Inflammatory macrophage treated with lipopolysaccharide for 1 hour (primary cell): ENCODE results near the gene EPB41L5.
"Not testable (repeated sequence)": the region's sequence is repeated elsewhere in the genome, so short reads cannot be mapped to it uniquely, and the experiment has no call there.

Experiments
- DNase-seq, 2 donors: peaks; one replicate each; pipeline ENCODE4 v3.0.0-alpha.2; 2020 to 2022

EPB41L5 gene

DNA sequence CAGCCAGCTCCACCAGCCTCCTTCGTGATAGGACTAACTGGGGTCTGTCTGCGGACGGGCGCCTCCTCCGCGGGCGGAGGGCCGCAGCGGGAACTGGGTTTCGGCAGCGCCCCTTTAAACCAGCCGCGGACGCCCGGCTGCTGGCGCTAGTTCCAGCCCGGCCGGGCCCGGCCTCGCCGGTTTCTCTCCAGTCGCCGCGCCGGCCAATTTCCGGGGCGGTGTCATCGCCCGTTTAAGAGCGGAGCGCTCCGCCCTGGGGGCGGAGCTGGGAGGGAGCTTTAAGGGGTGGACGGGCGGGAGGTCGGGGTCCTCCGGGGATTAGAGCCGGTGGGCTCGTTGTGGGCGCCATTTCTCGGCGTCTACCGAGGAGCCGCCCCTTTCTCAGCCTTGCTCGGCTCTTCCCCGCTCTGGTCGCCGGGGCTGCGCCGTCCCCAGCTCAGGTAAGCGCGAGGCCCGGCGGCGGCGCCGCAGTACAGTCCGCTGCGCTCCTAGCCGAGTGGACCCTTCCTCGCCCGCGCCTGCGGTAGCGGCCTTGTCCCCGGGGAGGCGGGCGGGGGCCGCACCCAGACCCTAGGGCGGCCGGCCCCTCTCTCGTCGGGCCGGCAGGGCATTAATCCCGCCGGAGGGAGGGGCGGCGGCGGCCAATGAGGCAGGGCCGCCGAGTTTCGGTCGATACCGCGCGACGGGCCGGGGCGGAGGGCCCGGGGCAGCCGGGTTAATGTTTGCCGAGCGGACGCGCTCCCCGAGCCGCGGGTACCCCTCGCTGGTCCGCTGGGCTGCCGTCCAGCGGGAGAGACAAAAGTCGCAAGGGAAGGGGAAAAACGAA lies at the start of gene EPB41L5:
Gene EPB41L5, plus strand, starts transcription at position 307 of the 826 bp plus-strand sequence. CDS start 6,008 bp downstream, outside the sequence.
- DNase-seq, result peak; percentile 75 to 84

DNA sequence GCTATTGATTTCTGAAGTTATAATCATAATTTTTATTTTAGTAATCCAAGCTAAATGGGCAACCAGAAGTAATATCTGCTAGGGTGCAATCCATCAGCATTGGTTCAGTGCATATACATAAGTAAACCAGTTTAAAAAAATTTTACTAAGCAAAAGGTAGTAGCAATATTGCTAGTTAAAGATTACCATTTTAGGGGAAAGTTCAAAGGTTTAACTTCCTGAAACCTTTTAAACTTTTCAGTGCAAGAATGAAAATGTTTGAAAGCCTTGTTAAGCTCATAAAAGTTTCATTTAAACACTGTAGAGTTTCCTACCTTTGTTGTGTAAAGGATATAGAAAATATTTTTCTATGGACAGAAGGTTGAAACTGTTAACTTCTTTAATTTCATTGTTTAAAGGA lies 31.0 kb upstream of the EPB41L5 start:
- no peak for DNase-seq

DNA sequence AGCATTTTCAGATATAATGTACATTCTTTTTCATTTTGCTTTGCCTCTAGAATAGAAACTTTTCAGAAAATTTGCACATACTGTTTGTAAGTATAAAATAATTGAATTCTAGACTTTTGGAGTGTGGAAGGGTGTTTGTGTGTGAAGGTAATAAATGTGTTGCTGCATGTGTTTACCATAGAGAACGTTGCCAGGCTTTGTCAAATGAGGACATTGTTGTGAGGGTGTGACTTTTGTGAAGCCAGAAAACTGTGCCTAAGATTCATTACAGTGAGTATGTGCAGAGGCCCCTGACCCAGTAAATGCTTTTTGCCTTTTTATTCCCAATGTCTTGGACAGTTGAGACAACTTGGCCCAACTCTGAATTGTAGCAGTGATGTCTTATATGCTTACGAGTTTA lies 30.4 kb upstream of the EPB41L5 start:
- DNase-seq, result no peak

DNA sequence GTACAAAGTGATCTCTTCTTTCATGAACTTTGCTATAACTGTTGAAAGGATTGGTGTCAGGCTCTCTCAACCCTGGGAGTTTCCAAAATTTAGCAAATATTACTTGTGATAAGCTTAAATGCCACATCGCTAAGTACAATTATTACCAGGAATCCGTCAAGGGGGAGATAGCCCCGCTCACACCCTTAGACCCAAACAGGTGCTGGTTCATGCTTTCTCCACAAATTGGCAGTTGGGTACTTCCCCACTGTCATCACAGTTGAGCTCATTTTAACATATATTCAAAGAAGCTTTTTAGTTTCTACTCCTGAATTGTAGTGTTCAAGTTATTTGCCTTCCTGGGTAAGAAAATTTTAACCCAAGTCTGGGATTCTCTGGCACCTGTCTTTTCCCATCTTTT lies 29.8 kb upstream of the EPB41L5 start:
- DNase-seq, result no peak

DNA sequence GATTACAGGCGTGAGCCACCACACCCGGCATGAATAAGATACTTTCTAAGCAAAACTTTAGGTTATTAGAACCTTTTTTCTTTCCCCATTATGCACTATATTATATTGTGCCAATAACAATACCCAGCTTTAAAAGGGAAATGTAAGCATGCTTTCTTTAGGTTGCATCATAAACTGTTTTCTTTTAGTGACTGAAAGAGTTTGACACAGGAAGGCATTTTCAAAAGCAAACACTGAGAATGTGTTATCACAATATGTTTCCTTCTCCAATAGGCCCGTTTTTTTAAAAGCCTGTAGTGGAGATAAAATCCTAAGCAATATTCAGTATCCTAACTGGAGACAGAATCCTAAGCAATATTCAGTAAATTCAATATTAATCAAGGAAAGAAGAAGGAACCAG lies 16.7 kb upstream of the EPB41L5 start:
- no peak for DNase-seq

DNA sequence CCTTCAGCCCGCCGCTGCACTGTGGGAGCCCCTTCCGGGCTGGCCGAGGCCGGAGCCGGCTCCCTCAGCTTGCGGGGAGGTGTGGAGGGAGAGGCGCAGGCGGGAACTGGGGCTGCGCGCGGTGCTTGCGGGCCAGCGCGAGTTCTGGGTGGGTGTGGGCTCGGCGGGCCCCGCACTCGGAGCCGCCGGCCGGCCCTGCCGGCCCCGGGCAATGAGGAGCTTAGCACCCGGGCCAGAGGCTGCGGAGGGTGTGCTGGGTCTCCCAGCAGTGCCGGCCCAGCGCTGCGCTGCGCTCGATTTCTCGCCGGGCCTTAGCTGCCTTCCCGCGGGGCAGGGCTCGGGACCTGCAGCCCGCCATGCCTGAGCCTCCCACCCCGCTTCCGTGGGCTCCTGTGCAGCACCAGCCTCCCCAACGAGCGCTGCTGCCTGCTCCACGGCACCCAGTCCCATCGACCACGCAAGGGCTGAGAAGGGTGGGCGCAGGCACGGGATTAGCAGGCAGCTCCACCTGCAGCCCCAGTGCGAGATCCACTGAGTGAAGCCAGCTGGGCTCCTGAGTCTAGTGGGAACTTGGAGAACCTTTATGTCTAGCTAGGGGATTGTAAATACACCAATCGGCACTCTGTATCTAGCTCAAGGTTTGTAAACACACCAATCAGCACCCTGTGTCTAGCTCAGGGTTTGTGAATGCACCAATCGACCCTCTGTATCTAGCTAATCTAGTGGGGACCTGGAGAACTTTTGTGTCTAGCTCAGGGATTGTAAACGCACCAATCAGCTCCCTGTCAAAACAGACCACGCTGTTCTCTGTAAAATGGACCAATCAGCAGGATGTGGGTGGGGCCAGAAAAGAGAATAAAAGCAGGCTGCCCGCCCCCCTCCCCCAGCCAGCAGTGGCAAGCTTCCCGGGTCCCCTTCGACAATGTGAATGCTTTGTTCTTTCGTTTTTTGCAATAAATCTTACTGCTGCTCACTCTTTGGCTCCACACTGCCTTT lies 15.7 kb upstream of the EPB41L5 start:
- not testable (repeated sequence) for DNase-seq

DNA sequence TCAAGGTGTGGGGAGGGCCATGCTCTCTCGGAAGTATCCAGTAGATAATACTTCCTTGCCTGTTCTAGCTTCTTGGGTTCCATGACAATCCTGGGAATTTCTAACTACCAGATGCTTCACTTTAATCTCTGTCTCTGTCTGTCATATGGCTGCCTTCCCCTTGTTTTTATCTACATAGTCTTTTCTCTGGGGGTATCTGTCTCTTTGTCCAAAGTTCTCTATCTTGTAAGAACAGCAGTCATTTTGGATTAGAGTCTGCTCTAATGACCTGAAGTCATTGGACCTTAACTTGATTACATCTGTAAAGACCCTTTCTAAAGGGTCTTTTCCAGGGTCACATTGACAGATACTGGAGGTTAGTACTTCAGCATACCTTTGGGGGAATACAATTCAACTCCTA lies 11.4 kb upstream of the EPB41L5 start:
- DNase-seq, result no peak

DNA sequence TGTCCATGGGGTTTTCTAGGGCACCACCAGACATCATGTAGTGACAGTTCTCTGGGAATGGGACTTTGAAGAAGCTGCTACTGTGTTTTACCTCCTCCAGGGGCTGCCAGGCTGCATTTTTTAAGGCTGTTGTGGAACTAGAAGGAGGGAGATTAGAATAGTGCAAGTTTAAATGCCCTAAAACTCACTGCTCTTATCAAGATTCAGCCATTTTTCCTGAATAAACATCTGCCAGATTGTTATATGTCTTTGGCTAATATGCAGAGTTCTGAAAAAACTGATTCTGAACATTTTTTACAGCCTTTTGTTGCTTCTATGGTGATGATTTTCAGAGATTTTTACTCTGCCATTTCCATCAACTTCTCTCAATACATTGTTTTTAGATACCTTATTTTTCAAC lies 8.6 kb upstream of the EPB41L5 start:
- no peak for DNase-seq

DNA sequence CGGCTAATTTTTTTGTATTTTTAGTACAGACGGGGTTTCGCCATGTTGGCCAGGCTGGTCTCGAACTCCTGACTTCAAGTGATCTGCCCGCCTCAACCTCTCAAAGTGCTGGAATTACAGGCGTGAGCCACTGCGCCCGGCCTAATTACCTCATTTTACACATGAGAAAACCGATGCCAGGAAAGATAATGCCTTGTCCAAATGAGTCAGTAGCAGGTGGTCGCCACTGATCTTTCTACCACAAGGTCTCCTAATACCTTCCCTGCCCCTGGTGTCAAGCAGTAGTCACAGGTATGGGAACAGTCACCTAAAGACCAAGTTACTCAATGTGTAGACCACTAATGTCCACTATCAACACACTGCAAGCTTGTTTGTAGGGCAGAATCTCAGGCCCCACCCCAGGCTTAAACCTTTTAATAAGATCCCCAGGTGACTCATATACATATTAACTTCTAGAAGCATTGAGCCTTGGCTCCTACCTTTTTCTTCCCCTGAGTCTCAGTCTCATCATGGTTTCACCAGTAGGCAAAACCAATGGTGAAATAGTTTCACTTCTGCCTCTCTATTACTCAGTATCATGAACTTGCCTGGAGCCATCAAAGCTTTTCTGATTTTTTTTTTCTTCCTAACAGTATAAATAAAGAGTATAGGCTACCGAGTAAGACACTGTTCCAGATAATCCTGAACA lies 6.9 kb upstream of the EPB41L5 start:
- peak; percentile 7 to 11 for DNase-seq

GRCh38 chr2:120007851-120008250 lies 5.0 kb upstream of the EPB41L5 start:
- no peak for DNase-seq

DNA sequence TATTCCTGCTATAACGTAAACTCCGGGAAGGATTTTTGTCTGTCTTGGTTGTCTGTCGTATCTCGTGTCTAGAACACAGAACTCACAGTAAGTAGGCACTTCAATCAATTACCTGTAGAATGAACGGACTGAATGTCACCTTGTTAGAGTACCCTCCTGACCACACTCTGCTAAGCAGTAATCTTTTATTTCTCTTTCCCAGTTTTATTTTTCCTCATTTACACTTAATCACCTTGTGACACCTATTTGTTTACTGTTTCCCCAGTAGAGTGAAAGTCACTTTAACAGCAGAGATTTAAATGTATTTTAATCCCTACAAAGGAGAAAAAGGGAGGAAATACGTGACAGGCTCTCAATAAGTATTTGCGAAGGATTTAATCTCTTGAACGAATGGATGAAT lies 514 bp upstream of the EPB41L5 start:
- no peak for DNase-seq

- no peak for DNase-seq
These were observed 833 bp downstream of the EPB41L5 start for GRCh38 chr2:120013597-120014223.

DNA sequence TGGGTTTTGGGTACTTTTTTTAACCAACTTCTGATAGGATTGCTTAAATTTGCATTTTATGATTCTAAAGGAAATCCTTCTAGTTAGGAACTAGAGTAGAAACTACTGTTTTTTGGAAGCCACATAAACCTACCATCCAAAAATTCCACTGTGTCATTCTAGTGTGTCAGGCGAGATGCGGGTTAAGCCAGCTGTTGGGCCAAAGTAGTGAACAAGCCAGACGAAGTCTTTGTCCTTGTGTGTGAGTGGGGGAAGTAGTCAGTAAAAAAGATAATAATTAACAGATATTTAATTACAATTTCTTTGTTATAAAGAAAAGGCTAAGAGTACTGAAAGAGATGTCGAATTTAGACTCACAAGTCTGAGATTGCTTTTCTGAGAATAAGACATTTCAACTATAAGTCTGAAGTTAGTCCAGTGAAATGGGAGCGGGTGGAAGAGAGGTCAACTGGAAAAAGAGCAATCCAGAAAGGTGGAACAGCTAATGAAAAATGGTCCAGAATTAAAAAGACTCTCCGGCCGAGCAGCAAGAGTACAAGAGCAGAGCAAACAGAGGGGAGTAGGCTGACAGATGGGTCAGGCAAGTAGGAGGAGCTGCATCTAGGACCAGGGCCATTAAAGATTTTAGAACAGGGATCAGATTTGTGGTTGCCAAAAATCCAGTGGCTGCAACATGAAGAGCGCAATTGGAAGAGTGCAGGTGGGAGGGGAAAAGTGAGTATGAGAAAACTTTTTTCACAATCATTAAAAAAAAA lies 1.5 kb downstream of the EPB41L5 start:
- DNase-seq, result no peak

GRCh38 chr2:120016800-120017199 lies 3.9 kb downstream of the EPB41L5 start:
- DNase-seq, result no peak

DNA sequence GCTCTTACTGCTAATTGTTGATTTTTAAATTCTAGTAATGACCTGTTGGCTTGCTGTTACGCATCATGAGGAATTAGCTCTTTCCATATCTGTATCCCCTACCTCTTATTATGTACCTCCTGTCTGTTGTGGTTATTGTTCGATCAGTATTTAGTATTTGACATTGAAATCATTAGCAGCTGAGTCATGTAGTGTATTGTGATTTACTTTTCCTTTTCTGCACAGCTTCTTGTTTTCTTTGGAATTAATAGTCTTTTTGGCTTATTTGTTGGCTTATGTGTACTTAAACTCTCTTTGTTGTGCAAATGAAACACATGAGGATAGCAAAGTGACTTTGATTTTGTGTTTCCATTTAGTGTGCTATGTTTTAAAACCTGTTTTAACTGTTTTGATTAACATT lies 4.3 kb downstream of the EPB41L5 start:
- no peak for DNase-seq

GRCh38 chr2:120018549-120018948 lies 5.7 kb downstream of the EPB41L5 start:
- DNase-seq, result no peak

- DNase-seq, result no peak
These were observed 7.7 kb downstream of the EPB41L5 start for GRCh38 chr2:120020554-120020953.

DNA sequence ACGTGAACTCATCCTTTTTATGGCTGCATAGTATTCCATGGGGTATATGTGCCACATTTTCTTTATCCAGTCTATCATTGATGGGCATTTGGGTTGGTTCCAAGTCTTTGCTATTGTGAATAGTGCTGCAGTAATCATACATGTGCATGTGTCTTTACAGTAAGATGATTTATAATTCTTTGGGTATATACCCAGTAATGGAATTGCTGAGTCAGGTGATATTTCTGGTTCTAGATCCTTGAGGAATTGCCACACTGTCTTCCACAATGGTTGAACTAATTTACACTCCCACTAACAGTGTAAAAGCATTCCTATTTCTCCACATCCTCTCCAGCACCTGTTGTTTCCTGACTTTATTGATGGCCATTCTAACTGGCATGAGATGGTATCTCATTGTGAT lies 9.6 kb downstream of the EPB41L5 start:
- not testable (repeated sequence) for DNase-seq

- DNase-seq, result no peak
These were observed 14.0 kb downstream of the EPB41L5 start for GRCh38 chr2:120026890-120027289.

GRCh38 chr2:120028795-120029194 lies 15.9 kb downstream of the EPB41L5 start:
- no peak for DNase-seq

- DNase-seq, result no peak
These were observed 17.1 kb downstream of the EPB41L5 start for GRCh38 chr2:120029672-120030640.
